NCI-H82 treated with DMSO at 0.1 percent for 48 hours (cell line): ENCODE results near the gene SPATA31E1.

Experiments used
- DNase-seq: peaks from one replicate; lab custom pipeline; 2025; ENCODE audit not compliant: unreplicated experiment; lab: John Stamatoyannopoulos, UW

SPATA31E1 gene

DNA sequence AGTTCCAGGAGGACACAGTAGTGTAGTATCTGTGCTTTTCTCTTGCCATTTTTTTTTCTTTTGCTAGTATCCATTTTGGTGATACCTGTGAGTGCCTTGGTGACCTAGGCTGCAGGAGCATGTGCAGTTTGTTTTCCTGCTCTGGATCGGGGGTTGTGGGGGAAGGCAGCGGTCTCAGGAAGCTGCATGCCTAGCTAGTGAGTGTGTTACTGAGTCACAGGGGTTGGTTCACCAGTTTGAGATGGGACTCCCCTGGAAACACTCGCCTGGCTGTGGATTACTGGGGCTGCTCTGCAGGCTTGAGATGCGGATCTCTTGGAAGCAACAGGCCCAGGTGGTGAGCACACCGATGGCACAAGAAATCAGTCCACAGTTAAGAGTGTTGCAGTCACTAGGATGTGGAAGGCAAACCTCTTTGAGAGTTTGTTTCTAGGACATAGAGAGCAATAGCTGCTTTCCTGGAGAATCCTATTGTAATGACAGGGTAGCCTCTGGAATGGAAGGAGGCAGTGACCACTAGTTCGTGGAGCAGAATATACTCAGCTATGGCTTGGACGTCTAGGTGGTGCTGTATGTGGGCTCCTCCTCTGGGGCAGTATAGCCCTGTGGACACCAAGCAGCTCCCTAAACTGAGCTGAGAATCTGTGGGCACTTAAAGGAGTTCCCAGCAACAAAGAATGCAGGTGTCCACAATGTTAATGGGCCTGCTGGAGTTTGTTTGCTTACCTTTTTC, 20.0 kb upstream of the SPATA31E1 start:
- no peak for DNase-seq

DNA sequence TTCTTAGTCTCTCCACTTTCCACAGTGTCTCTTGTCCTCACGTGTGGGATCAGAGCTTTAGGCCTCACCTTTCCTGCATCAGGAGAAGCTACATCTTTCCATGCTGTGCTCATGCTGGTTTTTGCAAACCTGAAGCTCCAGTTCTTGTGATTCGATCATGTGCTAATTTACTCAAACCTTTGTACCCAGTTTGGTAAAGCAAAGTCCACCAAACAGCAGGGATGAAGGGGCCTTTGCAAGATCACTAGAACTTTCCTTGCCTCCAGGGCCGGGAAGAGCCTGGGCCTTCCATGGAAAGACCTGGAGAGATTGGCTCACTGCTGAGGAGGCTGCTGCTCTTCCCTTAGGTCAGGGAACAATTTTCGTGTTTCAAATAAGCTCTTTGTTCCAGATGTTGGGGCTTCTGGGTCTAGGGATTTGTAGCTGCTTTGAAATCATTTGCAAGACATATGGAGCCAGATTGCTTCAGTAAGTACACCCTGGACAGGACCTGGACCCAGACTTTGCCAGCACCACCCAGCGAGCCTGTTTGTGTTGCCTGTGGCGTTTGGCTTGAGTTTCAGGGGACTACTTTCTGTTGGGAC, 18.7 kb upstream of the SPATA31E1 start:
- DNase-seq = no peak

DNA sequence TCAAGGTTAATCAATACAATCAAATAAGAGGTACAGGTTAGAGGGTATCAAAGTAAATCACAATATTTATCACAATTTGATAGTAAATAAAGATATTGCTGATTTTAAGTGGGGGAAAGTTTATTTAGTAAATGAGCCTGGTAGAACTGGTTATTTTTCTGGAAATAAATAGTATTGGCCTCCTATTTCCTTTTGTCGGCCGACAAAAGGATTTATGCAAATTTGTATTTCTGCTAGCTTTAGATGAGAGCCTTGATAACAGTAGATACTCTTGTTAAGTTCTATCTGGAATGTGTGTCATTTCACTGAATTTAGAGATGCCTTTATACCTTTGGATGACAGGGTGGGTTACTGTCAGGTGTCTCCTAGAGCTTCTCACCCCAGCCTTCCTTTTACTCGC, 17.8 kb upstream of the SPATA31E1 start:
- DNase-seq = no peak

DNA sequence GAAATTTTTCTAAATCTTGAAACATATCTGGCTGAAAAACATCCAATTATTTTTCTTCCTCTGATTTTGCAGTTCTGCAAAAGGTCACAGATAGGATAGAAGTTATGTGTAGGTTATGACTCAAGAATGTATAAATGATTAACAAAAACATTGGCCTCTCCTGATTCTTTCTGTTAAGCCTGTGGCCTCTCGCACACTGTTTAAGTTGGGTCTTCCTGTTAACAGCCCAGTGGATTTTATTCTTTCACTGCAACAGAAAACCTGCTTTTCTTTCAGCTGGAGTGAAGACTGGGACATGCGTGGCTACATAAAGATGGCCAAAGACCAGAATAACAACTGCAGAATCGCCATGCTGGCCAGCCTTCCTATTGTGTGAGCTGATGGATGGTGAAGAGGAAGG, 17.1 kb upstream of the SPATA31E1 start:
- no peak for DNase-seq

DNA sequence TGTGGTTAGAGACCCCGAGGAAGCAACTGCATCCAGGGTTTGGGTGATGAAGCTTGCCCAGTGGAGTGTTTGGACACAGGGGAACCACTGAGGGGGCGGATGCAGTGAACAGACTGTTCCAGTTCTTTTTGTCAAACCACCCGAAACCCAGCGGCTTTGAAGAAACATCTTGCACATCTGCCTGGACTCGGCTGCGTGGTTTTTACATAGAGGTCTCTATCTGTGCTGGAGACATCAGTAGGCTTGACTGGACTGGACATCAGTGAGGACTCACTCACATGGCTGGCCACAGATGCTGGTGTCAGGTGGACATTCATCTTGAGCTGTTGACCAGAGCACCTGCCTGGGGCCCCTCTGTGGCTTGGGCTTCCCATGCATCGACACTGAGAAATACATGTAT, 15.3 kb upstream of the SPATA31E1 start:
- no peak for DNase-seq

DNA sequence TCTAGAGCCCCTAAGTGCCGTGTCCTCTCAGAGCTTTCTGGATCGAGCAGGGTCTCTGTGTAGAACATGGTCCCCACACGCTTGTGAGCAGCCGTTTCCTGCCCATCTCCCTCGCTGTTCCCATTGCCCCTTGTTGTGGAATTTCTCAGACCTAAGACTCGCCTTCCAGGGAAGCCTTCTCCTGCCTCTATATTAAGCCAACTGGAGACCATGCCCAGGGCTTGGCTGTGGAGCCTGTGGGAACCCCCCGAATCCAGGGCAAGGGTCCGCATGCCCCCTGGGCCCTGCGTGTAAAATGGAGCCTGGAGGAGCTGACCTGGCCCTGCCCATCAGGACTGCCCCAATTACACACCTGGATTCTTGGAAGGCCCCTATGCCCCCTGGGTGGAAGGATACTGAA, 14.5 kb upstream of the SPATA31E1 start:
- DNase-seq = no peak

DNA sequence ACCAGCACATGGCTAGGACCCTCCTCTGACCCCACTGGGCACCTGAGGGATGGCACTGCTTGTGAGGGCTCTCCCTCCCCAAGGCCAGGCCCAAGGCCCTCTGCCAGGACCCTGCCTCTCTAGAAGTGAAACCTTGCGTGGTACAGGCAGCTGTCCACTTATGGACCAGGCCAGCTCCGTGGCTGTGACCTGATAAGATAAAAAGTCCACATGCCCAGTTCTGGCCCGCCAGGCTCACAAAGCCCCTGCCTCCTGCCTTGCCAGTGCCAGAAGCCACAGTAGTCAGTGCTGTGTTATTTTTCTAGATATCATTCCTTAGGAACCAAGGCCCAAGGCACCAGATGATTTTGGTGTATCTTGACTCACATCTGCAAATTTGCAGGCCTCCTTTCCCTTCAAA, 14.0 kb upstream of the SPATA31E1 start:
- no peak for DNase-seq

DNA sequence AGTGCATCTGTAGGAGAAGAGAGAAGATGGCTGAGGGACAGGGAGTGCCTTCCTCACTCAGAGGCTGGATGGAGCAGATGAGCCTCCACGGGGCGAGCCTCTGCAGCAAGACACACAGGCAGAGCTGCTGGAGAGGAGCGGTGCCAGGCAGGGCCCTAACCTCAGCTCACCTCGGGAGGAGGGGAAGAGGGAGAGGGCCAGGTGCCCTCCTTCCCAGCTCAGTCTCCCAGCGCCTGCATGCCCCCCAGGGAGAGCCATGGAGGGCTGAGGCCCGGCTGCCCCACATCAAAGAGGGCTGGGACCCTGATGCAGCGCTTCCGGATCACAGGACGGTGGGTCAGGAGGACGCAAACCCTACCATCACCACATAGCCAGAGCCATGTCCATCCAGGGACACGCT, 13.6 kb upstream of the SPATA31E1 start:
- DNase-seq = no peak

DNA sequence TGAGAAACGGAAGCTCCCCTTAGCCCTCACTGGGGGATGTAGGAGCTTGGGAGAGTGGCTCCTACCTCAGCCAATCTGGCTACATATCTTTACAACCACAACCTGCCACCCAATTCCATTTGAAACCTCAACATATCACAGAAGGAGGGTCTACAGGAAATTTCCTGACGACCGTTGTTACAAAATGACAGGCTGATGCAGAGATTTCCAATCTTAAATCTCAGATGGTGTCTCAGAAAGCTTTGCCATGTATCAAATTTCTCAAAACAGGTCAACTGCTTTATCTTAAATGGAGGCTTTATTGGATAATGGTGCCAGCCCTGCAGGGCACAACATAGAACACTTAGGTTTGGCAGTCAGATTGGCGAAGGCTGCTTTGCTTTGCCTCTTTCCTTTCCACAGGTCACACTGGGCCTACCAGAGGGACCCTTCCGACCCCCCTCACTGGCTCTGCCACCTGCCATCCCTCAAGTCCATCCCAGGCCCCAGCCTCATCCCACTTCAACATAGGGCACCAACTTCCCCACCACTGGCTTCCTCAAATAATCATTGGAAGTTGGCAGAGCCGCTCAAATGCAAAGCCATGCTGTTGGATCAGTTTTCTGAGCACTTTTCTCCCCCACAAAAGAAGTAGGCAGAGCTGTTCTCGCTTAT, 11.1 kb upstream of the SPATA31E1 start:
- no peak for DNase-seq

DNA sequence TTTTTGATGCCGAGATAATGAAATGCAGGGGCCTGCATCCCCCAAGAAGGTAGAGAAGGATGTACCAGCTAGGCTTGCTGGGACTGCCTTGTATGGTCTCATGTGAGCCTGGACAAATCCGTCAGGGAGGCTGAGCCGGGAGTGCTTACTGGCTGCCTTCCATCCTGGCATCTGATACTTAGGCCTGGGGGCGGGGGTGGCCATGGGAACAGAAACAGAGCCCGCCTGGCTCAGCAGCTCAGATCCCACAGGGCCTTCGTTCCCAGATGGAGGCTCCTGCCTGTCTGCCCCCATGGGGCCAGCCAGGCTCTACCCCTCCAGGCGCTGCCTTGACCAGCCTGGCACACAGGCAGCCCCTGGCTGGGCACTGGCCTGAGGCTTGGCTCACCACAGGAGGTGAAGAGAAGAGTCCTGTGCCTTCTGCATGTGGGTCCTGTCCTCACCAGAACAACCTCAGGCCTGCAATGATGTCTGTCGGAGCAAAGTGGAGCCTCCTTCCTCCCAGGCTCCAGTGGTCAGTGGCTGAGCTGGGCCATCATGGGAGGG, 10.5 kb upstream of the SPATA31E1 start:
- no peak for DNase-seq

DNA sequence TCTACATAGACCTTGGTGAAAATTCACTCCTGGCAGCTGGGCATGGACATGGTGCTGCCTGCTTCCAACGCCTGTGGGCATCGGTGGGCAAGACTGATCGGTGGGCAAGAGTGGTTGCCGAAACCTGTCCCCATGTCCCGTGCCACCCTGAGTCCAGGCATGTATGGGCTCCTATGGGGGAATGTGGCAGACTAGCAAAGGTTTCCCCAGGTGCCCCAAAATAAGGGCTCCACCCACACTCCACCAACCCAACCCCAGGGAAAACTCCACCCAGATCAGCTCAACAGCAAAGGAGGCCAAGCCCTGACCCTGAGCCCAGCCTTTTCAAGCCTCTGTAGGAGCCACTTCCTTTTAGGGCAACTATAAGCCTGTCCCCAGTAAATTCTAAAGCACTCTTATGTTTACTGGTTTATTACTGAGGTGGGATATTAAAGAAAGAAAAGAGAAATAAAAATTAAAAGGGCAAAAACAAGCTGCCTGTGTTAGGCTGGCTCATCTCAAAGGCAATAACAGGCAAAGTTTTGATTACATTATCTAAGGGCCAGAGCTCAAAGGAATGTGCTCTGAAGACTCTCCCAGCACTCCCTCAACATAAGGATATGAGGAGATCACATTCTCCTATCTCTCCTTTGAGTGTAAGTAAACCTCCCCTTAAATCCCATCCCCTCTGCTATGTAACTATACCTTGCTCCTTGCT, 8.9 kb upstream of the SPATA31E1 start:
- no peak for DNase-seq

DNA sequence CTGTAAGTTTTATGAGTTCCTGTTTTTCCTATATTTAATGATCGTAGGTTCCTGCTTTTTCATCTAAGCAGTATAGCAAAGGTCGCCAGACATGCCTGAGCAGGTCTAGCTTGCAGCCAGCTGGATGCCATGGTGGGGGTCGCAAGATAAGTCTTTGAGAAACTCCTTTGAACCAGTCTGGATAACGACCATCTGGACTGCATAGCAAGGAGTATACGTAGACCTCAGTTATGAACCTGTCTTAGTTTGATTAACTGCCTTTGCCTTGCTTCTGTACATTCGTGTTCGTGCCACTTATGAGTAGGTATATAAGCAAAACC, 8.4 kb upstream of the SPATA31E1 start:
- no peak for DNase-seq

DNA sequence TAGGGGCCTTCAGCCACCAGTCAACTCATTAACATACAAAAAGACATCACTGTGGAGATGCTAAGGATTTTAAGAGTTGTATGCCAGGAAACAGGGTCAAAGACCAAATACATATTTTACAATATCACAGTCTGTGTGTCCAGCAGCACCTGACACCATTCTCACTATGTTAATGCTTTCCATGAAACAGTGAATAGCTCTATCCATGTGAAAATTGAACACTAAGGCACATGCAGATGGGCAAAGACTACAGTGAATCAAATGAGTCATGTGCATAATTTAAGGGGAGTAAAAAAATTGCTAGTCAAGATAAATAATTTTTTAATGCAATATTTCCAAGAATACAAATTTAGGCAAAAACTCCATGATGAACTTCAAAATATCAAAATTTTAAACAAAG, 7.6 kb upstream of the SPATA31E1 start:
- DNase-seq = no peak

DNA sequence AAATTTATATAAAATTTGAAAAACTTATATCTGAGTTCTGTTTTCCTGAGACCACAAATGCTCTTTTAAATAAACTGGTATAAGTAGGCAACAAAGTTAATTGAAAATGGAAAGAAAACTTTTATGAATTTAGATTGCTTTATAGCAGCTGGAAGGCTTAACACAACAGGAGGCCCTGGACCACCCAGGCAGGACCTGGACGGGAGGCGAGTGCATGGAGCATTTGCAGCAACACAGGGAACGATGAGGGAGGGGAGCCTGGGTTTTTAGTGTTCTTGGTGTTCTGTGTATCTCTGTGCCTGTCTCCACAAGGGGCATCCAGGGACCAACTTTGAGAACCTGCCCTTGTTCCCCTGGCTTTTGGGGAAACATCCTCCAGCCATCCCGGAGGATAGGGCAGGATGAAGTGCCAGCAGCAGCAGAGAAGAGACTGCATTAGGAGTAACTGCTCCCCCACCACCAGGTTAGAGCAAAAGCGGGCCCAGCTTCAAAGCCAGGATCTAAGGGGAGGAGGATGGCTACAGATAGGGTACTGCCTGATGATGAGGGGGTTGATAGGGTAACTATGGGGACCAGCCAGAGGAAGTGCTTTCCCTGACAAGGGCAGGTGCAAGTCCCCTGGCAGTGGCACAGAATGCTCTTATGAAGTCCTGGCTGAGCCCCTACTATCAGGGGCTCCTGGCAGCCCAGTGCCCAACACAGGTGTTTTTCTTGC, 6.7 kb upstream of the SPATA31E1 start:
- no peak for DNase-seq

DNA sequence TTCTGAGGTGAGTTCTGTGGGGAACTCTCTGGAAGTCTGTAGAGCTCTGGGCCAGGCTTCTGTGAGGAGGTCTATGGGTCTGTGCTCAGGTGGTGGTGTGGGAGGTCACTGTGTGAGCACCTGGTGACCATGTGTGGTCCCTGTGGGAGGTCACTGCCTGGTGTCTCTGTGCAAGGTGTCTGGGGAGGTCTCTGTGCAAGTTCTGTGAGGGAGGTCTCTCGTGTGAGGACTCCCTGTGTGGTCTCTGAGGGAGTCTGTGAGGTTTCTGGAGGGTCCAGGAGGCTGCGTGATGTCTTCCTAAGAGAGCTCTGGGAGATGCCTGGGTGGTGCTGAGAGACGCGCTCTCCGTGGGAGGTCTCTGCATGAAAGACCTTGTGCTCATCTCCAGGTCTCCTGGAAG, 6.0 kb upstream of the SPATA31E1 start:
- no peak for DNase-seq

DNA sequence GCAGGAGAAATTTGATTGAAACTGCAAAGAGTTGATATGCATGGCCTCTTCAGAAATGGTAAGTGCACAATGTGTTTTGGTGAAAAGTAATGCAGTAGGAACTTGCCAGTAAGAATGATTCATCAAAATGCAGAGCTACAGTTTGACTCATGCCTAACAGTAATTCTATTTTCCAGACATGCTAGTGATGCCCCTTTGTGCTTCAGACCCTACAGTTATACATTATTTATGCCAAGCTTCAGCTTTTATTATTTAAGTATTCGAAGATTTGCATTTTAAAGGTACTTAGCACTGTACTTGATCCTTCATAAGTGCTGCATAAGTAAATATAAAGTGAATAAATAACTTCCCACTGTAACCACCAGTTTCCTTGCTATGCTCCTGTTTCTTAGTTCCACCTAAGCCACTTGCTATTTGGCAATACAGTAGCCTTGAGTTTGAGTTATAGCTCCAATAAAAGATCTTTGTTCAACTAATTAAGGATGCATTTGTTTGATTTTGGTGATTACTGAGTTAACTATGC, 3.6 kb upstream of the SPATA31E1 start:
- DNase-seq = no peak

DNA sequence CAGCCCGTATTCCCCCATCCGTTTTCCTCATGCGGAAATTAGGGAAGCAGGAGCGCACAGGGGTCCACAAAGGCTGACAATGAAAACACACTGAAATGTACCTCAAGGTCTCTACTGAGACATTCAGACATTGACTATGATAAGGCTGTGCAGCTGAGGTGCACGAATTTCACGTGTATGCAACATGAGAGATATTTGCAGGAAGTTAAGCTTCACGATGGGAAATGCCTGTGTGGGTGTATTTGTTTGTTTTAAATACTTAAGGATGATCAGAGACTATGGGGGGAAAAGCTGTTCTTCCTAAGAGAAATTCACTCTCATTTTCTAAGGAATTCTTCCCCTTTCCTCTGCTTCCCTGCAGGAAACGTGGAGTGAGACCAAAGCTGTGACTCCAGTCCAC, 2.6 kb upstream of the SPATA31E1 start:
- no peak for DNase-seq

DNA sequence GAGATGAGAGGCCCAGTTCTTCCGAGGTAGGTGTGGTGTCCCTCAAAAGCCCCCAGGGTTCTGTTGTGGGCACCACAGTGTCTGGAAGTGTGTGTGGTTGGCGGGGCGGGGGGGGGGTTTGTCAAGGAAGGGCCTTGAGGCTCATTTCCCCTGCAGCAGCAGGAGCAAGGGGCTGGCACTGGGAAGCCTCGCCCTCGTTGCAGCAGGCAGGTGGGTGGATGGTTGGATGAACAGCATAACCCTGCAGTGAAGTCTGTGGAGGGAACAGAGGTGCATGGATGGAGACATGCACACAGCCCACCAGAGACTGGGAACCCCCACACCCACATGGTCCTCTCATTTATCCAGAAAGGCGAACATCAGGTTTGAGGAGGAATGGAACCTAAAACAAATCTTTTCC, 2.0 kb upstream of the SPATA31E1 start:
- DNase-seq = no peak

DNA sequence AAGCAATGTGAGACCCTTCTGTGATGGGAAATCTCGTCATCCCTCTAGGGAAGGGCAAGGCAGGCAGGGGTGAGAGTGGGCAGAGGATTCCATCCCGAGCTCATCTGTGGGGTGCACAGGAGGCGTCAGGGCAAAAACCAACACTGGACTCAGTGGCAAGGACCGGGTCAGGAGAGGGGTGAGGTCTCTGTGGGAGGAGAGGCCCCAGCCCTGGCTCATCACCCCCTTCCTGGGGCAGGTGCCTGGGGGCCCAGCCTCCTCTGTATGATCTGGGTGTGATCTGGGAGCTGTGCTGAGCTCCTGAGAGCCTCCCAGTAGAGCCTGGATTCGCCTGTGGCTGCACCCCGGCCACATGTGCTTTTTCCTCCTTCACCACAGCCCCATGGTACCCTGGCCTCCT, 597 bp downstream of the SPATA31E1 start:
- no peak for DNase-seq

DNA sequence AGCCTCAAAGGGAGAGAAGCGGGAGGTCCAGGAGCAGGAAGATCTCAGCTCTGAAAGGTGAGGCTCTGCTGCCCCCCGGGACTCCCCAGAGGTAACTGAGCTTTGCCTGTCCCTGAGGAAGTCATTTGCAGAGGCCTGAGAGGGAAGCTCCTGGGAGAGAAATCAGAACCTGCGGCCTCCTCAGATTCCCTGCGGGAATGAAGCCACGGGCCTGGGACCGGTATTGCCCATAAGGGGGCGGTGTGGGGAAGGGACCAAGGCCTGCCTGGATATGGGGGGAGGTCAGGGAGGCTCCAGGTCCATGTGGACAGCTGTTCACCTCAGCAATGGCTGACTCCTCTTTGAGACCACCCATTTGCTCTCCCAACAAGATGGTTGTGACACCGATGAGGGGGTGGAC, 1.3 kb downstream of the SPATA31E1 start:
- DNase-seq = no peak
